Thymus (tissue), 11 donors: Measurements from ENCODE around the gene CRIP1. TPM values are rescaled to one million over a fixed set of nuclear protein-coding genes. Genes with fewer than 3 reads are reported as not detected.

Experiments used
- DNase-seq, 9 donors: peaks; one replicate each; pipeline ENCODE4 v3.0.0-alpha.2; 2013; ENCODE audit warnings: low spot score in 9 of 9, low read depth in 6 of 9, missing footprints in 1 of 9
- H3K27ac ChIP-seq, 2 donors: one replicate each; pipeline ENCODE4 v1.5.1; 2013; ENCODE audit warnings: control low read depth in 1 of 2, low read depth in 1 of 2, low read length in 1 of 2, mild to moderate bottlenecking in 1 of 2, moderate library complexity in 1 of 2
- H3K27me3 ChIP-seq, 2 donors: one replicate each; pipeline ENCODE4 v1.5.1; 2013; ENCODE audit warnings: low read length in 1 of 2; ENCODE audit not compliant: control insufficient read depth in 2 of 2, insufficient read depth in 1 of 2
- H3K36me3 ChIP-seq, 2 donors: one replicate each; pipeline ENCODE4 v1.5.1; 2013; ENCODE audit warnings: low read length in 1 of 2, mild to moderate bottlenecking in 1 of 2, moderate library complexity in 1 of 2; ENCODE audit not compliant: control insufficient read depth in 2 of 2, insufficient read depth in 2 of 2
- H3K4me1 ChIP-seq, 2 donors: one replicate each; pipeline ENCODE4 v1.5.1; 2013; ENCODE audit warnings: low read length in 2 of 2; ENCODE audit not compliant: control insufficient read depth in 2 of 2, insufficient read depth in 2 of 2
- H3K4me3 ChIP-seq, 2 donors: one replicate each; pipeline ENCODE4 v1.5.1; 2013; ENCODE audit warnings: low read length in 2 of 2, control low read depth in 1 of 2, mild to moderate bottlenecking in 1 of 2
- H3K9me3 ChIP-seq, 2 donors: one replicate each; pipeline ENCODE4 v1.5.1; 2013; ENCODE audit warnings: low read length in 1 of 2, mild to moderate bottlenecking in 1 of 2; ENCODE audit not compliant: control insufficient read depth in 2 of 2, insufficient read depth in 1 of 2
- WGBS: extraction: QIAGEN DNeasy Blood & Tissue Kit; methylation state at CpG from one replicate; pipeline ENCODE4 v1.1.7; 2013; 5-methylcytosine and 5-hydroxymethylcytosine counted together
- polyA plus RNA-seq: library from polyadenylated mRNA; stranded (reverse); fragments of 200-250 nt; gene quantifications from one replicate; pipeline ENCODE4 v1.2.3, GENCODE V29; 2013
- total RNA-seq: library from RNA; stranded (reverse); fragments of 120-200 nt; gene quantifications from one replicate; pipeline ENCODE4 v1.2.4, GENCODE V29; 2013
- donor health status: healthy.

The CRIP1 gene
- total and polyA plus RNA-seq, 2 donors, result 108 to 471 TPM

DNA sequence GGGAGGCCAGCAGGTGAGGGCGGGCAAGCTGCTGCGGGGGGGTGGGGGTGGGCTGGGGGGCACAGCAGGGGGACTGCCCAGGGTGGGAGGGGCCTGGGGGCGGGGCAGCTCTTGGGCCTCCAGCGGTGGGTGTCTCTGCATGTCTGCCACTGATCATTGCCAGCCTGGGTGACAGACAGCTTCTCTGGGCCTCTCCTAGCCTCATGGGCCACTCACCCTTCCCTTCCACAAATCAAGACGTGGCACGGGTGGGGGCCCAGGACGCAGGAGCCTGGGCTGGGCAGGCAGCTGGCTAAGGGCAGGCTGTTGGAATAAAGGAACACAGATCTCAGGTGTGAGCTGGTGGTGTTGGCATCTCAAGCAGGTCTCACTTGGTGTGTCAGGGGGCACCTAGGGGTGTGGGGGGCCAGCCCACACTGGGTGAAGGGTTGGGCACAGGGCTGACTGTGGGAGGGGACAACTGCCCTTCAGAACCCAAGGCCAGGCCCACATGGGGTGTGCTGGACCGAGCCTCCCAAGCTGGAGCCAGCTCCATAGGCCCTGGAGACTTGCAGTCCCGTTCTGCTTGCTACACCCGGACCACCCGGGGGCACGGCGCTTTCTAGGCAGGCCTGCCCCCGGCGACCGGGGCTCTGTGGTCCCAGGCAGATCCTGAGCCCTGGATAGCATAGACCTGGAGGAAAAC, 7.4 kb downstream of the CRIP1 start:
- 98% methylated on average over 16 of the region's 16 CpGs for WGBS
- H3K9me3 ChIP-seq, result no peaks in the 10 kb centered on the region
- H3K36me3 ChIP-seq, result peaks cover 5 to 36% of the 10 kb centered on the region in 2 donors
- peaks cover 9 to 13% of the 10 kb centered on the region in 2 donors for H3K4me1 ChIP-seq
- H3K4me3 ChIP-seq, result no peak overlapping the region
- no peak for DNase-seq
- no peaks in the 10 kb centered on the region for H3K27me3 ChIP-seq
- no peak overlapping the region for H3K27ac ChIP-seq

DNA sequence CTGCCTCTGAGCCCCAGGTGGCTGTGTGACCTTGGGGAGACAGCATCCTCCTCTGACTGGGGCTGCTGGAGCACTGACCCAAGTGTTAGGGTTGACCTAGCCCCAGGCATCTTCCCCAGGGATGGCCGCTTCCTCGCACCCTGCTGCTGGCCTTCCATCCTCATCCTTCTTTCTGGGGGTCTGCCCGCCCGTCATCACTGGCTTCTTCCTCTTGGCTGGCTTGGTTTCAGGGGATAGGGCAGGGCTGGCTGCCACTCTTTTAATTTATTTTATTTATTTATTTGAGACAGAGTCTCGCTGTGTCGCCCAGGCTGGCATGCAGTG, 7.9 kb downstream of the CRIP1 start:
- Histone ChIP-seq H3K27me3 (no peaks in the 10 kb centered on the region), H3K36me3 (peaks cover 5 to 38% of the 10 kb centered on the region in 2 donors), H3K27ac (no peak overlapping the region), H3K9me3 (no peaks in the 10 kb centered on the region), H3K4me1 (peaks cover 4 to 8% of the 10 kb centered on the region in 2 donors), H3K4me3 (no peak overlapping the region)
- no peak for DNase-seq
- 98% methylated on average over 6 of the region's 6 CpGs for WGBS

DNA sequence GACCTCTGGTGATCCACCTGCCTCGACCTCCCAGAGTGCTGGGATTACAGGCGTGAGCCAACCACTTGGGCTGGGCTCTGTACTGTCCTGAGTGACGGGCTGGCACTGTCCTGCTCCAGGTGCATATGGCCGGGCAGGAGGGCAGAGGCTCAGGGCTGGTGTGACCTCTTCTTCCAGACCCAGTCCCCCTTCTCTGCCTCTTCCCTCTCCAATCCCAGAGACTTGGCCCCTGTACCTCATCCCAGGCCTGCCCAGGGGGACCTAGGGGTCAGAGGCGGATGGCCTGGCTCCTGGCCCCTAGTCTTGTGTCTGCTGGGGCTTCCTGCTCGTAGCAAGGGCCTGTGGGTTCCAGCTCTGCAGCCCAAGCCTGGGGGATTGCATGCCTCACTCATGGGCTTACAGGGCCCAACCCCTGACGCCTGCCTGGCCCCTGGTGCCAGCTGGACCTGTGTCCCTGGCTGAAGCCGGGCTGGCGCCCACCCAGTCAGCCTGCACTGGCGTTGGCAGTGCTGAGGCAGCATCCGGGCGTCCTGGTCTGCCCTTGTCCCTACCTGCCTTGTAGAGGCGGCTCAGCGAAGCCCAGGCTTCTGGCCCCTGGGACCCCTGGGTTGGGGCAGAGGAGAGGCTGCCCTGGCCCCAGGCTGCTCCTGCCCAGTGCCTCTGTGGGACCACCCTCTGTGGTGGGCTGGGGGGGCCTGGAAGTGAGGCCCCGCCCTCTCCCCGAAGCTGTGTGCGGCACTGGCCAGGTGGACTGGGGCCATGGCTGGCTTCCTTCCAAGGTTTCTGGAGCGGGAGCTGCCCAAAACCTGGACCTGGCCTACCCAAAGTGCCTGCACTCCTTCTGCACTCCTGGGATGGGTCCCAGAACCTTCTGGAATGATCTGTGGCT, 8.7 kb downstream of the CRIP1 start:
- Histone ChIP-seq H3K9me3 (no peaks in the 10 kb centered on the region), H3K36me3 (peaks cover 5 to 38% of the 10 kb centered on the region in 2 donors), H3K27me3 (no peaks in the 10 kb centered on the region), H3K4me1 (peaks cover 3 to 5% of the 10 kb centered on the region in 2 donors), H3K4me3 (no peak overlapping the region), H3K27ac (no peak overlapping the region)
- no peak for DNase-seq
- WGBS, result 93% methylated on average over 18 of the region's 18 CpGs

DNA sequence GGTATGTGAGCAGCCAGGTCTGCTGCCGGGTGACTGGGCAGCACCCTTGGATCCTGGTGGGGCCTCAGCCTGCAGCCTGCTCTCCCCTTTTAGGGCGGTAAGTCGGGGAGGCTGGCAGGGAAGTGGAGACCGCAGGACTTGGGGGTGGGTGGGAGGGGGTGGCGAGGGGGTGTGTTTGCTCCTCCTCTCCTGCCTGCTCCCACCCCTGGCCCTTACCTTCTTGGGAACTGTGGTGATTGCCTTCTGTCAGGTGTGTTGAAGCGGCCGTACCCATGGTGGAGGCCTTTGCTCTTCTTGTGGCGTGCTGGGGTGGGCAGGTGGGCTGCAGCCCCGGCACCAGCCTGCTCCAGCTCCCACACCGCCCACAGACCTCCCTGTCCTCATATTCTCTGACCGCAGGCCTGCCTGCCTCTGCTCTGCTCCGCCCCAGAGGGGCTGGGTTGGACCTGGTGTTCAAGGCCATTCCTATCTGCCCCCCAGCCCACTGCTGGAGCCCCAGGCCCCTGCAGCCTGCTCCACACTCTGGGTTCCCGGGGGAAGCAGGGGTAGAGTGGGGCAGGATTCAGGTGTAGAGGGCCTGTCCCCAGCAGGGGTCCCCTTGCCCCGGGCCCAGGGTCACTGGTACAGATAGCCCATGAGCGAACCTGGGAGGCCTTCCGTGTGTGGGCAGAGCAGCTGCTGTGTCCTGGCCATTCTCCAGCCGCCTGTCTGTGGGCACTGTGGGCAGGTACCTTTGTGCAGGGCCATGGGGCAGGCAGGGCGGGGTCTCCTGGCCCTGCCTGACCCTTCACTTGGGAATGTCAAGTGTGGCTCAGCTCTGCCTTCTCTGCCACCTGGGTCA, 9.5 kb downstream of the CRIP1 start:
- DNase-seq, result no peak
- Histone ChIP-seq H3K27me3 (no peaks in the 10 kb centered on the region), H3K27ac (no peak overlapping the region), H3K36me3 (peaks cover 5 to 38% of the 10 kb centered on the region in 2 donors), H3K4me1 (peaks cover 3 to 5% of the 10 kb centered on the region in 2 donors), H3K4me3 (no peak overlapping the region), H3K9me3 (no peaks in the 10 kb centered on the region)
- 96% methylated on average over 18 of the region's 18 CpGs for WGBS

DNA sequence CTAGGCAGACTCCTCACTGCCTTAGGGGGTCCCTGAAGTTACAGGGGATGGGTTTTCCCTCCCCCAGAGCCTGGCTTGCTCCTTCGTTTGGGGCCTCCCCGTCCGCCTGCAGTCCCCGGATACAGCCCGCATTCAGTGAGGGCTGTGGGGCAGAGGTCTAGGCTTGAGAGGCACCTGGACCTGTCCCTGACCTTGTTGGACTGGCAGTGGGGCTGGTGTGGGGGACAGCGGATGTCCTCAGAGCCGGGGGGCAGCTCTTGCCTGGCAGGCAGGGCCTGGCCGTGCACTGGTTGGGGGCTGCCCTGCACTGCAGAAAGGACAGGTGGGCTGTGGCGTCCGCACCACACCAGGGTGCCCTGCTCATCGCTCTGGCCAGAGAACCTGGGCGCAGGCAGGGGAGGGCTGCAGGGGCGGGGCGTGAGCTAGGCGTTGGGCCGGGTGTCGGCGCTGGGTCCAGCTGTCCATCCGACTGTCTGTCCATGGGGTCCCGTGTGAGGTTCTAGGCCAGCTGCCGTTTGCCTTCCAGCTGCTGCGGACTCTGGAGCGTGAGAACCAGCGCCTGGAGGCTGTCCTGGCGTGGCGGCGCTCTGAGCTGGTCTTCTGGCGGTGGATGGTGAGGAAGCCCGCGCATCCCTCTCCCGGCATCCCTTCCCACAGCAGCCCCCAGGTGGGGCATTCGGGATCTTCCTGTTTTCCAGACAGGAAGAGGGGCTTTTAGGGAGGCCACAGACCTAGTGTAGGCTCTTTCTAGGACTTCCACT, 10.3 kb downstream of the CRIP1 start:
- 98% methylated on average over 32 of the region's 32 CpGs for WGBS
- no peak for DNase-seq
- H3K4me3 ChIP-seq, result no peak overlapping the region
- no peaks in the 10 kb centered on the region for H3K9me3 ChIP-seq
- peaks cover 1 to 3% of the 10 kb centered on the region in 2 donors for H3K4me1 ChIP-seq
- no peaks in the 10 kb centered on the region for H3K27me3 ChIP-seq
- H3K27ac ChIP-seq, result no peak overlapping the region
- peaks cover 5 to 38% of the 10 kb centered on the region in 2 donors for H3K36me3 ChIP-seq

DNA sequence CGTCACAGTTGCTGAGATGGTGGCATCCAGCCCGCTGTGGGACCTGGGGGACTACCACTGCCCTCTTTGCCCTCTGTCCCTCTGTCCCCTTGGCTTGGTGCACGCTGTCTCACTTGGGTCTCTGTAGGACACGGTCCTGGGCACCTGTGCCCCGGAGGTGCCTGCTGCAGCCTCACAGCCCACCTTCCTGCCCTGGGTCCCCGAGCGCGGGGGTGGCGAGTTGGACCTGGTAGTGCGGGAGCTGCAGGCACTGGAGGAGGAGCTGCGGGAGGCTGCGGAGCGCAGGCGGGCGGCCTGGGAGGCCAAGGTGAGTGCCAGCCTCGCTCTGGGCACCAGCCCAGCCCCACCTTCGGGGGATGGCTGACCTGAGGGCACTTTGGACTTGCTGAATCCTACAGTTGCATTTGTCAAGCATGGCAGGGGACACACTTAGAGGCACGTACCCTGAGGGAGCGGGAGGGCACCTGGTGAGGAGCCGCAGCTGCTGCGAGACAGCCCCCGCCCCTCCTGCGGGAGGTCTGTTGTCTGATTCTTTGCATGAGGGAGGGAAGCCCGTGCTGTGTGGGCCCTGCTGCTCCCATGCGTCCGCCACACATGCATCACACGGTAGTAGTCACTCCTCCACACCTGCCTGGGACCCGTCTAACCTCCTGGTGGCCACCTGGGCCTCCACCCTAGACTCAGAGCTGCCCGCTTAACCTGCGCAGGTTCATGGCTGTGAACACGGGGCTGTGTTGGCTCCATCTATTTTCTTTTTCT, 11.2 kb downstream of the CRIP1 start:
- Histone ChIP-seq H3K4me1 (no peaks in the 10 kb centered on the region), H3K36me3 (peaks cover 5 to 31% of the 10 kb centered on the region in 2 donors), H3K27ac (no peak overlapping the region), H3K27me3 (no peaks in the 10 kb centered on the region), H3K9me3 (no peaks in the 10 kb centered on the region), H3K4me3 (no peak overlapping the region)
- 96% methylated on average over 31 of the region's 31 CpGs for WGBS
- no peak for DNase-seq

DNA sequence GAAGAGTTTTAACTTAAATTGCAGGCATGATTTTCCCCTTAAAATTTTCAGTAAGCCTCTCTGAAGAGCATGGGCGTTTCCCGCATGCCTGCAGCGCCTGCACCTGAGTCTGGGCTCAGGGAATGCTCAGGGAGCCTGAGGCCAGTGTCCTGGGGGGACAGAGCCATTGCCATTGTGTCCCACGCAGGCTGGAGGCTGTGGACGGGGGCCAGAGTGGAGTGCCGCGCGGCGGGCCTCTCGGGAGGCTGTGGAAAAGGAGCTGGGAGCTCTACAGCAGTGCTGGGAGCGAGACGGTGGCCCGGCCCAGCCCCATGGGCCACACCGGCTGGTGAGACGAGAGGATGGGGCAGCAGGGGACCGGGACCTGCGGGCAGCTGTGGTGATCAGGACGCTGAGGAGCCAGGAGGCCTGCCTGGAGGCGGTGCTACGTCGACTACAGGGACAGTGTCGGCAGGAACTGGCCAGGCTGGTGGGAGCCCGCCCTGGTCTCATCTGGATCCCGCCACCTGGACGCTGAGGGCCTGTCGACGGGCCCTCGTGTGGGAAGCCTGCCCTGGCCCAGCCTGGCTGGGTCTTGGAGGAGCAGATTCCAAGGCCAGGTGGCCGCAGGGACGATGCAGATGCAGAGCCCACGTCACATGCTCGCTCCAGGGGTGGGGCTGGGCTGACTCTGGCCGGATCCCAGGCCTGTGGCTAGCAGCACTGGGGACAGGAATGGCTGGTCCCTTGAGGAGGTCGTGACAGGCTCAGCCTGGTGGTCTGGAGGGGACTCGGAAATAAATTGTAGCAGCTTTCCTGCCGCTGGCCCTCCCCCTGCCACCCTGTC, 12.0 kb downstream of the CRIP1 start:
- no peak for DNase-seq
- H3K27ac ChIP-seq, result no peak overlapping the region
- no peaks in the 10 kb centered on the region for H3K4me1 ChIP-seq
- H3K27me3 ChIP-seq, result no peaks in the 10 kb centered on the region
- H3K4me3 ChIP-seq, result no peak overlapping the region
- no peaks in the 10 kb centered on the region for H3K9me3 ChIP-seq
- H3K36me3 ChIP-seq, result peaks cover 5 to 28% of the 10 kb centered on the region in 2 donors
- 97% methylated on average over 36 of the region's 36 CpGs for WGBS
